ENCODE results near the gene UQCRHL.
"Not testable (repeated sequence)": the region's sequence is repeated elsewhere in the genome, so short reads cannot be mapped to it uniquely, and the experiment has no call there.

UQCRHL gene

DNA sequence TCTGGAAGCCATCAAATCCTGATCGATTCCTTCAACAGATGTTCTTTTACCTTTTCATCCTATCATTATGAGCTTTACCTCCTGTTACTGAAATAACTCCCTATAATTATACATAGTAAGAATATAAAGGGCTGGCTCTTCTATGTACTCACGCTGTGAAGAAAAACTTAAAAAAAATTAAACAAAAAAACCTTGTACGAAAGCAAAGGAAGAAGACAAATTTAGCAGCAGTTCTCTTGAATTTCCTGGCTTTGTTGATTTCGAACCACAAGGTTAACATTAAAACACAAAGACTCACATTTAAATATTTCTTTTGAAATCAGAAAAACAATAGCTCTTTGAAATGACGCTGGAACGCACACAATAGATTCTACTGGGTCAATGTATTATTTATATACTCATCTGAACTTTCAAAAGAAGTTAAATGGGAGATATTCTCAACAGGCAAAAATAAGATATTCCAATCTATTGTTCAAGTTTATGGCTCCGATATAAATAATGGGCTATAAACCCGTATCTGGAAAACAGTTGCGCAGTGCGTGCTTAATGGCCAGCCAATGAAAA, 26.5 kb upstream of the UQCRHL start:
- Histone ChIP-seq H3K4me3 (ENCODE audit: low read depth in 1 of 2, low read length in 2 of 2) (peak overlapping the region; percentile 87 to 89), H3K27ac (ENCODE audit: low read length) (peak overlapping the region; percentile 99), H3K36me3 (ENCODE audit: control insufficient read depth in 1 of 2, insufficient read depth in 2 of 2, low read length in 2 of 2) (peaks cover 0 to 11% of the 10 kb centered on the region in 2 donors), H3K9me3 (ENCODE audit: control insufficient read depth in 1 of 2, low read length in 2 of 2) (no peaks in the 10 kb centered on the region), H3K27me3 (ENCODE audit: low read depth, low read length) (no peaks in the 10 kb centered on the region), H3K4me1 (ENCODE audit: control insufficient read depth in 1 of 2, insufficient read depth in 2 of 2, low read length in 2 of 2) (peaks cover 0 to 19% of the 10 kb centered on the region in 2 donors)

DNA sequence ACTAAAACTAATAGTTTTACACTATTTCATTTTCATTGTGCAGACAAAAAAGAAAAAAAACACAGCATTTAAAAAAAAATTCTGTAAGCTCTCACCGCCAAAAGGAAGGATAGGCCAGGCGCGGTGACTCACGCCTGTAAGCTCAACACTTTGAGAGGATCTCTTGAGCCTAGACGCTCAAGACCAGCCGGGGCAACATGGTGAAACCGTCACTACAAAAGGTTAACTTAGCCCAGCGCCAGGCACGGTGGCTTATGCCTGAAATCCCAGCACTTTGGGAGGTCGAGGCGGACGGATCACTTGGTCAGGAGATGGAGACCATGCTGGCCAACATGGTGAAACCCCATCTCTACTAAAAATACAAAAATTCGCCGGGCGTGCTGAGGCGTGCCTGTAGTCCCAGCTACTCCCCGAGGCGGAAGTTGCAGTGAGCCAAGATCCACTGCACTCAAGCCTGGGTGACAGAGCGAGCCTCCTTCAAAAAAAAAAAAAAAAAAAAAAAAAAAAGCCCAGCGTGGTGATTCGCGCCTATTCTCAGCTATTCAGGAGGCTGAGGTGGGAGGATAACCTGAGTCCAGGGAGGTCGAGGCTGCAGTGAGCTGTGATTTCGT, 25.7 kb upstream of the UQCRHL start:
- Histone ChIP-seq H3K4me1 (ENCODE audit: control insufficient read depth in 1 of 2, insufficient read depth in 2 of 2, low read length in 2 of 2) (peaks cover 0 to 19% of the 10 kb centered on the region in 2 donors), H3K4me3 (ENCODE audit: low read depth in 1 of 2, low read length in 2 of 2) (peak overlapping the region; percentile 87 to 89), H3K9me3 (ENCODE audit: control insufficient read depth in 1 of 2, low read length in 2 of 2) (no peaks in the 10 kb centered on the region), H3K27me3 (ENCODE audit: low read depth, low read length) (no peaks in the 10 kb centered on the region), H3K36me3 (ENCODE audit: control insufficient read depth in 1 of 2, insufficient read depth in 2 of 2, low read length in 2 of 2) (peaks cover 0 to 11% of the 10 kb centered on the region in 2 donors), H3K27ac (ENCODE audit: low read length) (peak overlapping the region; percentile 99)

DNA sequence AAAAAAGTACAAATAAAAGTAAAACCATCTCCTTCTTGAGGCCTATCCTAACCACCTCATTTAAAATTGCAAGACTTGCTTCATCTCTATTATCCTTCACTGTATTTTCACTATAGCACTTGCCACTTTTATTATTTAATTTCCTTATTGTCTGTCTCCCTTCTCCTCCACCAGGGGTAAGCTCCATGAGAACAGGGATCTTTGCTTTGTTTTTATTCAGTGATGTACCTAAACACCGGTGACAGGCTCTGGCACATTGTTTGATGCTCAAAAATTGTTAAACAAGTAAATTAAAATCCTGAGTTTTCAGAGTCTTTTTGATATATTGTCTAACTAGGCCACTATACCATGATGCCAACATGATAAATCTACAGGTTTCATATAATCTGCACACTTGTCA, 22.8 kb upstream of the UQCRHL start:
- H3K27me3 ChIP-seq (ENCODE audit: low read depth, low read length), result no peaks in the 10 kb centered on the region
- H3K36me3 ChIP-seq (ENCODE audit: control insufficient read depth in 1 of 2, insufficient read depth in 2 of 2, low read length in 2 of 2), result peaks cover 0 to 7% of the 10 kb centered on the region in 2 donors
- H3K4me1 ChIP-seq (ENCODE audit: control insufficient read depth in 1 of 2, insufficient read depth in 2 of 2, low read length in 2 of 2), result peaks cover 0 to 27% of the 10 kb centered on the region in 2 donors
- H3K4me3 ChIP-seq (ENCODE audit: low read depth in 1 of 2, low read length in 2 of 2), result no peak overlapping the region
- H3K27ac ChIP-seq (ENCODE audit: low read length), result no peak overlapping the region
- no peaks in the 10 kb centered on the region for H3K9me3 ChIP-seq (ENCODE audit: control insufficient read depth in 1 of 2, low read length in 2 of 2)

DNA sequence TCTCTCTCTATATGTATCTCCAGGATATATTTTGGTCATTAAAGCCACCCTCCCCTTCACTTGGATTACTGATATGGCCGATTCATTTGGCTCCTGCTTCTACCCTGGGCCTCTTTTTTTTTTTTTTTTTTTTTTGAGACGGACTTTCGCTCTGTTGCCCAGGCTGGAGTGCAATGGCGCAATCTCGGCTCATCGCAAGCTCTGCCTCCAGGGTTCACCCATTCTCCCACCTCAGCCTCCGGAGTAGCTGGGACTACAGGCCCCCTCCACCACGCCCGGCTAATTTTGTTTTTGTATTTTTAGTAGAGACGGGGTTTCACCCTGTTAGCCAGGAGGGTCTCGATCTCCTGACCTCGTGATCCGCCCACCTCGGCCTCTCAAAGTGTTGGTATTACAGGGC, 21.5 kb upstream of the UQCRHL start:
- not testable (repeated sequence) for H3K27ac ChIP-seq (ENCODE audit: low read length); H3K4me3 ChIP-seq (ENCODE audit: low read depth in 1 of 2, low read length in 2 of 2); H3K27me3 ChIP-seq (ENCODE audit: low read depth, low read length); H3K9me3 ChIP-seq (ENCODE audit: control insufficient read depth in 1 of 2, low read length in 2 of 2); H3K36me3 ChIP-seq (ENCODE audit: control insufficient read depth in 1 of 2, insufficient read depth in 2 of 2, low read length in 2 of 2)
- H3K4me1 ChIP-seq (ENCODE audit: control insufficient read depth in 1 of 2, insufficient read depth in 2 of 2, low read length in 2 of 2), result peaks cover 0 to 27% of the 10 kb centered on the region in 2 donors

DNA sequence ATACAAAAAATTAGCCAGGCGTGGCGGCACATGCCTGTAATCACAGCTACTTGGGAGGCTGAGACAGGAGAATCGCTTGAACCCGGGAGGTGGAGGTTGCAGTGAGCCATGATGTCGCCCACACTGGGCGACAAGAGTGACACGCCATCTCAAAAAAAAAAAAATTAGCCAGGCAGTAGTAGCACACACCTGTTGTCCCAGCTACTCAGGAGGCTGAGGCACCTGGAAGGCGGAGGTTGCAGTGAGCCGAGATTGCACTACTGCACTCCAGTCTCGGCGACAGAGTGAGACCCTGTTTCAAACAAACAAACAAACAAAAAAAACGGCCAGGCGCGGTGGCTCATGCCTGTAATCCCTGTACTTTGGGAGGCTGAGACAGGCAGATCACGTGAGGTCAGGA, 20.1 kb upstream of the UQCRHL start:
- H3K4me1 ChIP-seq (ENCODE audit: control insufficient read depth in 1 of 2, insufficient read depth in 2 of 2, low read length in 2 of 2), result peaks cover 0 to 17% of the 10 kb centered on the region in 2 donors
- not testable (repeated sequence) for H3K36me3 ChIP-seq (ENCODE audit: control insufficient read depth in 1 of 2, insufficient read depth in 2 of 2, low read length in 2 of 2); H3K27me3 ChIP-seq (ENCODE audit: low read depth, low read length); H3K27ac ChIP-seq (ENCODE audit: low read length); H3K9me3 ChIP-seq (ENCODE audit: control insufficient read depth in 1 of 2, low read length in 2 of 2); H3K4me3 ChIP-seq (ENCODE audit: low read depth in 1 of 2, low read length in 2 of 2)

DNA sequence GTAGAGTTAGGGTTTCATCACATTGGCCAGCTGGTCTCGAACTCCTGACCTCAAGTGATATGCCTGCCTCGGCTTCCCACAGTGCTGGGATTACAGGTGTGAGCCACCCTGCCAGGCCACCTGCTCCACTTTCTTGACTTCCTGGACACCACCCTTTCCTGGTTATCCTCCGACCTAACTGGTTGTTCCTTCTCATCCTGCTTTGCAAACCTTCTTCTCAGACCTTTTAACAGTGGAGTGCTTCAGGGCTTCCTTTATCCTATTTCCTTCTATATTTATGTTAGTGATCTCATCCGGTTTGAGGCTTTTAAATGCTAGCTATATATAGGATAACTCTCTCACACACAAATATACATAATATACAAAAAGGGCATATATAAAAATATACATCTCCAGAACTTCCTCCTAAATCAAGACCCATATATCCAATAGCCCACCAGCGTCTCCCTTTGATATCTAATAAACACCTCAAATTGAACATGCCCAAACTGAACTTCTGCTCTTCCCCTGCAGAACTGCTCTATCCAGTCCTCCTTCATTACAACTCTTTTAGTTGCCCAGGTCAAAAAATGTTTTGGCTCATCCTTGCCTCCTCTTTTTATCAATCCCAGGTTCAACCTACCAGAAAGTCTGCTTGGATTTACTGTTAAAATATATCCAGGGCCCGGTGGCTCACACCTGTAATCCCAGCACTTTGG, 19.5 kb upstream of the UQCRHL start:
- Histone ChIP-seq H3K4me1 (ENCODE audit: control insufficient read depth in 1 of 2, insufficient read depth in 2 of 2, low read length in 2 of 2) (peaks cover 0 to 16% of the 10 kb centered on the region in 2 donors), H3K27me3 (ENCODE audit: low read depth, low read length) (no peaks in the 10 kb centered on the region), H3K36me3 (ENCODE audit: control insufficient read depth in 1 of 2, insufficient read depth in 2 of 2, low read length in 2 of 2) (no peaks in the 10 kb centered on the region), H3K9me3 (ENCODE audit: control insufficient read depth in 1 of 2, low read length in 2 of 2) (no peaks in the 10 kb centered on the region), H3K4me3 (ENCODE audit: low read depth in 1 of 2, low read length in 2 of 2) (no peak overlapping the region), H3K27ac (ENCODE audit: low read length) (no peak overlapping the region)

DNA sequence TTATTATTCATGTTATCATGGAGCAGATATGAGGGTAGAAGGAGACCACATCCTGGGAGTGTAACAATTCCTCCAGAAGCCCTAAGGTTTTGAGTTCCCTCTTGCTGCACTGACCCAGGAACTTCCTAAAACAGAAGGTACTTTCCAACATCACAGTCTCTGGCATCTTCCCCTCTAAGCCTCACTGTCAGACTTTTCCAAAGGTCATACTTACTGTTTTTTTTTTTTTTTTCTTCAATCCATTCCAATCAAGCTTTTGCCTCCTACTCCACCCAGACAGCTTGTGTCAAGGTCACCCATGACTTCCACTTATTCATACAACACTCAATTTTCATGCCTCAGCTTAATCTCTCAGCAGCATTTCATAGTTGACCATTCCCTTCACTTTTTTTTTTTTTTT, 18.4 kb upstream of the UQCRHL start:
- H3K9me3 ChIP-seq (ENCODE audit: control insufficient read depth in 1 of 2, low read length in 2 of 2), result no peaks in the 10 kb centered on the region
- H3K4me3 ChIP-seq (ENCODE audit: low read depth in 1 of 2, low read length in 2 of 2), result no peak overlapping the region
- H3K4me1 ChIP-seq (ENCODE audit: control insufficient read depth in 1 of 2, insufficient read depth in 2 of 2, low read length in 2 of 2), result peaks cover 0 to 15% of the 10 kb centered on the region in 2 donors
- H3K27ac ChIP-seq (ENCODE audit: low read length), result no peak overlapping the region
- H3K27me3 ChIP-seq (ENCODE audit: low read depth, low read length), result no peaks in the 10 kb centered on the region
- no peaks in the 10 kb centered on the region for H3K36me3 ChIP-seq (ENCODE audit: control insufficient read depth in 1 of 2, insufficient read depth in 2 of 2, low read length in 2 of 2)

DNA sequence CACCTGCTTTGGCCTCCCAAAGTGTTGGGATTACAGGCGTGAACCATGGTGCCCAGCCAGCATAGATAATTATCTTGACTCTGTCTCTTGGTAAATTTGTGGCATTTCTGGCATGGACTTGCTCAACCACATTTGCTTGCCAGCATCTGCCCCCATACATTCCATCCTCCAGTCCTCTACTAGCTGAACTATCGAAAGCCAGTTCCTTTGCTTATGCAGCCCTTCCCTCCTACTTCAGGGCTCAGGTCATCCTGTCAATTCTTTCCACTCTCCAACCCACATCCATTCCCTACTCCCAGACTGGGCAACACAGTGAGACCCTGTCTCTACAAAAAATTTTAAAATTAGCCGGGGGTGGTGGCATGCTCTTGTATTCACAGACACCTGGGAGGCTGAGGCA, 13.0 kb upstream of the UQCRHL start:
- Histone ChIP-seq H3K4me3 (ENCODE audit: low read depth in 1 of 2, low read length in 2 of 2) (no peak overlapping the region), H3K27me3 (ENCODE audit: low read depth, low read length) (no peaks in the 10 kb centered on the region), H3K36me3 (ENCODE audit: control insufficient read depth in 1 of 2, insufficient read depth in 2 of 2, low read length in 2 of 2) (no peaks in the 10 kb centered on the region), H3K4me1 (ENCODE audit: control insufficient read depth in 1 of 2, insufficient read depth in 2 of 2, low read length in 2 of 2) (peaks cover 0 to 2% of the 10 kb centered on the region in 2 donors), H3K27ac (ENCODE audit: low read length) (no peak overlapping the region), H3K9me3 (ENCODE audit: control insufficient read depth in 1 of 2, low read length in 2 of 2) (no peaks in the 10 kb centered on the region)

DNA sequence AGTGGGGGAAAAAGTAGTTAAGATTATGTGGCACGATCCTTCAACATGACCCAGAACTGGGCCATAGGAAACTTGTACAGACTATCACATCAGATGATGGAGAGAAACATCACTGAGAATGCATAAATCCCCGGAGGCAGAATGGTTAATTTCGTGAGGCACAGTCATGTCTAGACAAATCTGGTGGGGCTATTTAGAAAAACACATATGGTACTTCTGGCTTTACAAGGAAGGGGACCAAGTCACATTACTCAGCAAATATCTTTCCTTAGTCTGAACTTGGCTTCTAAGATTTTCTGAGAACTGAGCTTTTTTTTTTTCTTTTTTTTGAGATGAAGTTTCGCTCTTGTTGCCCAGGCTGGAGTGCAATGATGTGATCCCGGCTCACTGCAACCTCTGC, 9.2 kb upstream of the UQCRHL start:
- Histone ChIP-seq H3K27me3 (ENCODE audit: low read depth, low read length) (no peaks in the 10 kb centered on the region), H3K9me3 (ENCODE audit: control insufficient read depth in 1 of 2, low read length in 2 of 2) (no peaks in the 10 kb centered on the region), H3K27ac (ENCODE audit: low read length) (no peak overlapping the region), H3K4me3 (ENCODE audit: low read depth in 1 of 2, low read length in 2 of 2) (no peak overlapping the region), H3K36me3 (ENCODE audit: control insufficient read depth in 1 of 2, insufficient read depth in 2 of 2, low read length in 2 of 2) (no peaks in the 10 kb centered on the region), H3K4me1 (ENCODE audit: control insufficient read depth in 1 of 2, insufficient read depth in 2 of 2, low read length in 2 of 2) (no peaks in the 10 kb centered on the region)

DNA sequence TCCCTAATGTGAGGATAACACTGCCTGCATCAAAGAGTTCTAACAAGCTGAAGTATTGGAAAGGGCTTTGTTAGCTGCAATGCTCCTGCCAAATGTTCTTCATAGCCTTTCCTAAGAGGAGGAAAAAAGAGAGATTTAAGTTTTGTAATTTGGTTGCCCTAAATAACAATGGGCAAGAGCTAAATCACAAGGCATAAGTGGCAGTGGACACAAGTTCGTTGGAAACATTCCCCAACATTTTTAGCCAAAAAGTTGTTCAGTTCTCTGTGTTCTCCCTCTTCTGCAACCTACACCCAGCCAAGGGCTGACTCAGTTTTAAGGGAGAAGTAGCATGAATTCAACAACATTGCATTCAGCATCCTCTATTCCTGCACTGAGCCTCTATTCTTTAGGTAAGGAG, 2.6 kb upstream of the UQCRHL start:
- Histone ChIP-seq H3K4me1 (ENCODE audit: control insufficient read depth in 1 of 2, insufficient read depth in 2 of 2, low read length in 2 of 2) (no peaks in the 10 kb centered on the region), H3K9me3 (ENCODE audit: control insufficient read depth in 1 of 2, low read length in 2 of 2) (no peaks in the 10 kb centered on the region), H3K36me3 (ENCODE audit: control insufficient read depth in 1 of 2, insufficient read depth in 2 of 2, low read length in 2 of 2) (no peaks in the 10 kb centered on the region), H3K27me3 (ENCODE audit: low read depth, low read length) (no peaks in the 10 kb centered on the region), H3K4me3 (ENCODE audit: low read depth in 1 of 2, low read length in 2 of 2) (no peak overlapping the region), H3K27ac (ENCODE audit: low read length) (no peak overlapping the region)

DNA sequence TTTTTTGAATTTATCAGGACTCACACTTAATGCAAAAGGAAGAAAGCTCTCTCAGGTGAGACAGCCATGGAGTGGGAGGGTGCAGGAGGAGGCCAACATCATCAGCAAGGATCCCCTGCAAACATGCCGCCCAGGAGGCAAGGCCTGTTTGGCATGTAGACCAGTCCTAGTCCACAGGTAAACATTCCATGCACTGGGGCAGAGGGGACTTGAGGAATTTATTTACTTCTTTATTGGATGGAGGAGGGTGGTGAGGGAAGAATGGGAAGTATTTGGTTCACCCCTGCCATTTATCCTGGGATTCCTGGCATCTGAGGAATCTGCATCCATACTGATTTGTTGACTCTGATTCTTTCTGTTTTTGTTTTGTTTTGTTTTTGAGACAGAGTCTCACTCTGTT, 1.5 kb upstream of the UQCRHL start:
- Histone ChIP-seq H3K36me3 (ENCODE audit: control insufficient read depth in 1 of 2, insufficient read depth in 2 of 2, low read length in 2 of 2) (no peaks in the 10 kb centered on the region), H3K4me3 (ENCODE audit: low read depth in 1 of 2, low read length in 2 of 2) (no peak overlapping the region), H3K27ac (ENCODE audit: low read length) (no peak overlapping the region)

More for the DNA sequence above, 1.5 kb upstream of the UQCRHL start:
- Histone ChIP-seq H3K9me3 (ENCODE audit: control insufficient read depth in 1 of 2, low read length in 2 of 2) (no peaks in the 10 kb centered on the region), H3K27me3 (ENCODE audit: low read depth, low read length) (no peaks in the 10 kb centered on the region), H3K4me1 (ENCODE audit: control insufficient read depth in 1 of 2, insufficient read depth in 2 of 2, low read length in 2 of 2) (no peaks in the 10 kb centered on the region)

All from muscle layer of duodenum (tissue), 2 donors.